Hematopoietic multipotent progenitor cell treated with erythropoietin and hydrocortisone succinate and interleukin-3 and kit ligand, for 8 days (in vitro differentiated cells): ENCODE results near the gene CX3CR1.

Experiments used
- DNase-seq: peaks from one replicate; pipeline ENCODE4 v3.0.0-alpha.2; 2015

The CX3CR1 gene

GRCh38 chr3:39220407-39221140 lies 59.3 kb downstream of the CX3CR1 start:
- DNase-seq = no peak

DNA sequence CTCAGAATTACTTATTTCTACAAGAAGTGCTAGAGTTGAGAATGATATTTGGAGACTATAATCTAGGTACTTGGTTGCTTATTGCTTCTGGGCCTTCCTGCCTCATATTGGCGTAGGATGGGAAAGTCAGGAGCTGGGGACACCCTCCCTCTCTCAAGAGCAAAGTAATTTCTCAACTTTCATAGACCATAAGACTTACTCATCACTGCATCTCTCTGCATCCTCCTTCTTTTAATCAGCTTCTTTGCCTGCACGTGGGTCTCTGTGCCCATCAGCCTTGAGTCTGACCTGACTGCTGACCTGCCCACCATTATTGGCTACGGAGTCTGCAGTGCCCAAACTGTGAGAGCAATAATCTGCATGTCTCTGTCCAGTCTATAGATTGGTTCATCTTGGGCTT lies 60.1 kb downstream of the CX3CR1 start:
- DNase-seq = no peak

DNA sequence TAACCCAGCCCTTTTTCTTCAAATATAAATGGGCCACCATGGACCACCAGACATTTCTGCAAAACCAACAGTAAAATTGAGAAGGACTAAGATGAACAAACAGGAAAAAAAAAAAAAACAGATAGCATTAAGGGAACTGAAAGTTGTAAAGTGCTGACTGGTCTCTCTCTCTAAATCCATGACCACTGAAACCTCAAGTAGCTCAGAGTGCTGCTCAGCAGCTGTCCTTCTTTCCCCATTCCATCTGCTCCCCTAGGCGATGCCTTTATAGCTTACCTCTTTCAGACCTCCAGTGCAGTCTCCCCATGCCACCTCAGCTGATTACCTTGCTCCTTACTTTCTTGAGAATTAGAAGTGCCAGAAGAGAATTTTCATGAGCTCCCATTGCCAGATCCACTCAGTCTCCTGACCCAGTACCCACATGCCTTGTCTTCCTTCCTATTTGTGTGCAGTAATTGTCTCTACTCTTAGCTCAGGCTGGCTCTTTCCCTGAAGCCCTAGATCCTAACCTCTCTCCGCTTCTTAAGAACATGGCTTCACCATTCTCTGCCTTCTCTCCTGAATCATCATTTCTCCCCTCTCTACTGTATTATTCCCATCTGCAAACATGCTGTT lies 63.6 kb downstream of the CX3CR1 start:
- DNase-seq = no peak

- no peak for DNase-seq
Measured at GRCh38 chr3:39213613-39214012, 66.2 kb downstream of the CX3CR1 start.
